T-helper 2 cell treated with Interferon-gamma antibody and Interleukin-4, amounts not matched to agents 100 ng/mL and 5 ng/mL, for 36 hours (primary cell): ENCODE results near the gene LDHA. TPM values are rescaled to one million over a fixed set of nuclear protein-coding genes. Genes with fewer than 3 reads are reported as not detected.
"Not testable (repeated sequence)": the region's sequence is repeated elsewhere in the genome, so short reads cannot be mapped to it uniquely, and the experiment has no call there.

Experiments used
- intact Hi-C: fragments of 100-400 bp; cut with micrococcal nuclease; formaldehyde crosslinking; loops from one replicate; pipeline ENCODE4 v1.15.1; 2023
- total RNA-seq: library from RNA; stranded (reverse); gene quantifications from 2 replicates; pipeline ENCODE4 v1.2.3, GENCODE V29; 2022

LDHA gene
- total RNA-seq, 1 donor from 2014 or later, result 1,201 TPM

- intact Hi-C loops, result loop anchor here (1.0 to 5.0 kb wide), 6 partner anchors 10 to 849 kb away; partner anchors contain the start of genes E2F8, GTF2H1, HPS5 and SERGEF
These were observed 635 bp upstream of the LDHA start for GRCh38 chr11:18393581-18394274.

- intact Hi-C loops, result loop anchor here (1.0 to 5.0 kb wide), 7 partner anchors 12 to 847 kb away; partner anchors contain the start of genes E2F8, GTF2H1, HPS5 and SAAL1
These were observed 768 bp downstream of the LDHA start for GRCh38 chr11:18394928-18395734.

DNA sequence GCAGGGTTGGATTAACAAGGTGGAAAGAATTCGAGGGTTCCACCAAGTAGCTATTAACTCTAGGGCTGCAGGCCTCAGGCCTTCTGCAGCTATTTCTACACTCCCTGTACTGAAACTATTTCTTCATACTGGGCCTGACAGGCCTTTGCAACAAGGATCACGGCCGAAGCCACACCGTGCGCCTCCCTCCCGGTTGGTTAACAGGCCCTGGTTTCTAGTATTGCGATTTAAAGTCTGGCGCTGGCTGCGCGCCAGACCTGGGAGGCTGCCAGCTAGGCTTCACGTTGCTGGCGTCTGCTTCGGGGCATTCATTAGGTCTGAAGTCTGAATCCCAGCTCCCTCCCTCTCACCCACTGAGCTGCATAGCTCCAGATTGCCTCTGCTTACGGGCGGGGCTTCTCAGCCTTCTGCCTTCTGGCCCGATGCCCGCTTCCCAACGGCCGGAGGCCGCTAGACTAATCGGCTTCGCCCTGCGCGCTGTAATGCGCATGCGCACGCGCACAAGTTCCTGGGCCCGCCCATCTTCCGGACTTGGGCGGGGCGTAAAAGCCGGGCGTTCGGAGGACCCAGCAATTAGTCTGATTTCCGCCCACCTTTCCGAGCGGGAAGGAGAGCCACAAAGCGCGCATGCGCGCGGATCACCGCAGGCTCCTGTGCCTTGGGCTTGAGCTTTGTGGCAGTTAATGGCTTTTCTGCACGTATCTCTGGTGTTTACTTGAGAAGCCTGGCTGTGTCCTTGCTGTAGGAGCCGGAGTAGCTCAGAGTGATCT, 1.6 kb downstream of the LDHA start:
- intact Hi-C loops, result loop anchor here (1.0 to 5.0 kb wide), 5 partner anchors 12 to 289 kb away; partner anchors contain the start of genes SAAL1, SPTY2D1 and TSG101

GRCh38 chr11:18397921-18398320, 3.6 kb downstream of the LDHA start:
- intact Hi-C loops, result loop anchor here (5.0 kb wide), 1 partner anchor 291 kb away; the partner anchor contains the start of gene SAAL1

DNA sequence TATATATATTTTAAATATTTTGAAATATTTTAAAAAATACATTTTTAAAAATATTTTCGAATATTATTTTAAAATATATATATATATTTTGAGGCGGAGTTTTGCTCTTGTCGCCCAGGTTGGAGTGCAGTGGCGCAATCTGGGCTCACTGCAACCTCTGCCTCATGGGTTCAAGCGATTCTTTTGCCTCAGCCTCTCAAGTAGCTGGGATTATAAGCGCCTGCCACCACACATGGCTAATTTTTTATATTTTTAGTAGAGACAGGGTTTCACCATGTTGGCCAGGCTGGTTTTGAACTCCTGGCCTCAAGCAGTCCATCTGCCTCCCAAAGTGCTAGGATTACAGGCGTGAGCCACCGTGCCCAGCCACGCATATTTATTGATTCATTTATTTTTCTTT, 6.7 kb downstream of the LDHA start:
- intact Hi-C loops, result not testable (repeated sequence)

- intact Hi-C loops, result no loop called here
These were observed 9.7 kb downstream of the LDHA start for GRCh38 chr11:18404062-18404461.

GRCh38 chr11:18407400-18407799, 13.0 kb downstream of the LDHA start:
- intact Hi-C loops, result not testable (repeated sequence)

GRCh38 chr11:18408558-18409291, 14.4 kb downstream of the LDHA start:
- intact Hi-C loops, result loop anchor here (1.0 kb wide), 1 partner anchor 12 kb away; no protein-coding TSS in a partner anchor

- intact Hi-C loops, result no loop called here
These were observed 22.1 kb downstream of the LDHA start for GRCh38 chr11:18416459-18416858.

DNA sequence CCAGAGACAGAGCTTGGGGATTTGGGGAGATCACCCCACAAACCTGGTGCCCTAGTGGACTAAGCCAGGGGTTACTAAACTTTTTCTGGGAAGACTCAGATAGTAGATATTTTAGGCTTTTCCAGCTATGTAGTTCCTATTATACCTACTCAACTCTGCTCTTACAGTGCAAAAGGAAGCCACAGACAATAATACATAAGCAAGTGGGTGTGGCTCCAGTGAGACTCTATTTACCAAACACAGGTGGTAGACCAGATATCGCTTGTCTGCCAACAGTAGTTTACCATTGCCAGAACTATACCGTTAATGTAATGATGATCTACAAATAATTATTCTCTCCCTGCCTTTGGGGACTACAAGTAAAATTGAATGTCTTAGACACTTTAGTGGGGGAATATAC, 24.7 kb downstream of the LDHA start:
- intact Hi-C loops, result no loop called here

DNA sequence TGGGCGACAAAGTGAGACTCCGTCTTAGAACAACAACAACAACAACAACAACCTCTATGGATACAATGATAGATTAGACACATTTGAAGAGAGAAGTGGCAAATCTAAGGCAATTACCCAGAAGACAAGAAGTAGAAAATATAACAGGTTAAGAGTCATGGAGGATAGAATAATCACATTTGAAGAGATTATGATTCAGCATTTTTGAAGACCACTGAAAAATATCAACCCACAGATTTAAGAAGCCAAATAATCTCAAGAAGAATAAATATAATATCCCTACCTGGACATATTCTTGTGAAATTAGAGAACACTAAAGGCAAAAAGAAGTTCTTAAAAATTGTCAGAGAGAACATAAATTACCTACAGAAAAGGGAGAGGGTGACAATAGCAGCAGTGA, 25.7 kb downstream of the LDHA start:
- intact Hi-C loops, result no loop called here

GRCh38 chr11:18427240-18427639, 32.9 kb downstream of the LDHA start:
- intact Hi-C loops, result no loop called here

- intact Hi-C loops, result no loop called here
These were observed 35.0 kb downstream of the LDHA start for GRCh38 chr11:18429332-18429731.

DNA sequence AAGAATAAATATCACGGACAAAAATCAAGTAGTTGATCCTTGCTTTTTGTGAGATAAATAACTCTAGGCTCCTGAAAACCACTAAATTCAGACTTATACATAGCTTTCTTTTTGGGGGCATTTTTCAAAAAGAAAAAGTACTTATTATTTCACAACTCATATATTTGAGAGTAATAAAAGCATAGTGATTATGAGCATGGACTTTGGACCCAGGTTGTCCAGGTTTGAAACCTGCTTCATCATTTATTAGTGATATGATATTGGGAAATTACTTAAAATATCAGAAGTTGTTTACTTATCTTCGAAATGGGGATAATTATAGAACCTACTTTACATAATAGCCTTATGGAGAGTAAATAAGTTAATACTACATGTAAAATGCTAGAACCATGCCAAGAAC, 44.3 kb downstream of the LDHA start:
- intact Hi-C loops, result no loop called here

DNA sequence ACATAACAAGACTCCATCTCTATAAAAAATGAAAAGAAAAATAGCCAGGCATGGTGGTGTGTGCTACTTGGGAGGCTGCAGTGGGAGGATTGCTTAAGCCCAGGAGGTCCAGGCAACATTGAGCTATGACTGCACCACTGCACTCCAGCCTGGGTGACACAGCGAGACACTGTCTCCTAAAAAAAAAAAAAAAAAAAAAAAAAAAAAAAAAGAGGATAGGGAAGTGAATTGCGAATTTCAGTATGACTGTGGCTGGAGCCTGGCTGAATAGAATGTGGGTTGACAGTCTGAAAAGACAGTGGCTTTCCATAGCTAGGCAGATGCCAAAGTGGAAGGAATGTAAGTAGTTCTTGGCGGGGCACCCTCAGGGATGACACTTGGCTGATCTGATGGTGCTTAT, 54.9 kb downstream of the LDHA start:
- intact Hi-C loops, result no loop called here

DNA sequence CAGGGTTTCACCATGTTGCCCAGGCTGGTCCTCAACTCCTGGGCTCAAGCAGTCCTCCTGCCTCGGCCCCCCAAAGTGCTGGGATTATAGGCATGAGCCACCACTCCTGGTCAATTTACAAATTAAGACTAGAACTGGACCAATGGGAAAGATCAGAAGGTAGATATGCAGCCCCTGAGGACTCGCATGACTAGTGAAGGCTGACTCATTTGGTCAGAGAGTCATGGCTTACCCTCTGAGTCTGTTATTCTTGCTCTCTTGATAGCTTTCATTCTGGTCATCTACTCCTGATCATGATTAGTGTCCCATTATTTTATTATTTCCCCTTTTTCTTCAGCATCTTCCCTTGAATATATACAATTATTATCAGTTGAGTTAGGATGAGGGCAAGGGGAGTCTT, 58.6 kb downstream of the LDHA start:
- intact Hi-C loops, result no loop called here

DNA sequence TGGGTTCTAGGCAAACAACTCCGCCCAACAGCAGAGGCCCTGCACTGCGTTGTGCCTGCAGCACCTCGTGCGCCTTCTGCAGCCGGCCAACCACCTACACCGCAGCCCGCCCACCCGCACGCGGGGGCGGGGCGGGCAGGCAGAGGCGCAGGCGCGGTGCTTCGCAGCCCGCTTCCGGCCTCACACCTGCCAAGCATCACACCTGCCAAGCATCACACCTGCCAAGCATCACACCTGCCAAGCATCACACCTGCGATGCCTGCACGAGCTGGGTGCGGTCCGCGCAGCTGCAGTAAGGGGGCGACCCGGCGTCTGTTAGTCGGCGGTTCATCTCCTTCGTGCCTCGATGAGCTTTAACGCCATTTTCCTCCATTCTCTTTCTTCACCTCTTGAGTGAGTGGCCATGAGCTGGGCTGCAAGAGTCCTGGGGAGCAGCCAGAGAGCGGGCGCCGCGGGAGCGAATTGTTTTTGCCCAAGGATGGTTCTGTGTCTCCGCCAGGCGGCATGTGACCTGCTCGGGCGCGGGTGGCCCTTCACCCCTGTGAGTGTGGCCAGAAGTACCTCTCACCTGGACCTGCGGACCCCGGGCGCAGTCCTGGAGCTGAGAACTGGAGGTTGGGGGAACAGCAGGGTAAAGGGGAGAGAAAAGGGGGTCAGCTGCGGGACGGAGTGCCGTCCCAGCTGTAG, 61.5 kb downstream of the LDHA start, which contains the start of gene LDHAL6A:
TSS of gene LDHAL6A (plus strand) at position 171 of the 687 bp plus-strand sequence. CDS start 825 bp downstream, outside the sequence.
- intact Hi-C loops, result no loop called here

DNA sequence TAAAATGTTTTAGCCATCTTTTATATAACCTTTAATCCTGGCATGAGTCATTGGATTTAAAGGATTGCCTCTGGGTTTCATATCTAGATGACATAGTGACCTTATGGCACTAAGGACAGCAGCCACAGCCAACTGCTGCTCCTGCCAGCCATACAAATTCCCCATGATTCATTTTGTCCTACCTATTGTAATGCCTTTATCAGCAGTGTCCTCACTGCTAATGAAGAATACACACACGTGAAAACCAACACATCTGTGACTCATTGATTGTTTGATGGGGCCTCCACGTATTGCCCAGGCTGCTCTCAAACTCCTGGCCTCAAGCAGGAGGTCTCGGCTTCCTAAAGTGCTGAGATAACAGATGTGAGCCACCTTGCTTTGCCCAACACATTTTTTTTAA, 63.1 kb downstream of the LDHA start:
- intact Hi-C loops, result no loop called here
